ENCODE data around the gene RARRES1. TPM values are rescaled to one million over a fixed set of nuclear protein-coding genes. Genes with fewer than 3 reads are reported as not detected.

Gene RARRES1
- total RNA-seq, 2 experiments from 2014 or later = not detected

DNA sequence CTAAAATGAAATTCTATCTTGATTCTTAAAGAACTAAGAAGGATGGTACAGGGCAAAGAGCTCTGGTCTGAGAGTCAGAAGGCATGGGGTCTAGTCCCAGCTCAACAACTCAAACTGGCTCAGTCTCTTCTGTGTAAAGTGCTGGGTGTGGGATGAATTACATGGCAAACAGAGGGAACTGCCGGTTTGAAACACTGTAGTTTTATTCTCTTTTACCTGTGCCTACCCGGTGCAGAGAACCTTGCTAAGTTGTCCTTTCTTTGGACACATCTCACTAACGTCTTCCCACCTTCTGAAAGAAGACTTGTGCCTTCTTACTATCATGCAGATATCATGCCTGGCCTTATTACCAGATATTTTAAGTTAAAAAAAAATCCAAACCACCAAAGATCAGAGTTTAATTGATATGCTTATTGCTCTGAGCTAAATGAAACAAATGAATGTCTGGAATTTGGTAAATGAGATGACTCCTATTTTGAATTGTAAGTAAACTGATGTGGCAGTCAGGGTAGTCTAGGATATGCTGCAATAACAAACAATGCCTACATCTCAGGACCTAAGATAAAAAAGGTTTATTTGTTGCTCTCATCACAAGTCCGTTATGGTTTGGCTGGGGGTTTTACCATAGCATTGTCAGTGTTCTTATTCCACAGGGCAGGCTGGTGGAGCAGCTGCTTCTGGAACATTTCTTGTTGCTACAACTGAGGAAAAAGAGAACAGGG is 12.5 kb upstream of the RARRES1 start:
- Histone ChIP-seq H3K4me1 (ENCODE audit: insufficient read depth, low read length) (no peaks in the 10 kb centered on the region), H3K27me3 (ENCODE audit: control insufficient read depth in 1 of 2, insufficient read depth in 2 of 2, low read length in 2 of 2) (no peaks in the 10 kb centered on the region), H3K9me3 (ENCODE audit: control insufficient read depth in 1 of 2, insufficient read depth in 1 of 2, low read length in 2 of 2) (no peaks in the 10 kb centered on the region), H3K36me3 (ENCODE audit: insufficient read depth, low read length) (peaks cover 3% of the 10 kb centered on the region), H3K27ac (ENCODE audit: low read depth in 1 of 2, low read length in 2 of 2) (no peak overlapping the region), H3K4me3 (ENCODE audit: low read length) (no peak overlapping the region)
- intact Hi-C loops (cut with DNase I, micrococcal nuclease) = no loop called here
- no peaks in the 10 kb centered on the region for H3K9me3 Mint-ChIP-seq
- DNase-seq = no peak
- peaks cover 20% of the 10 kb centered on the region for H3K4me1 Mint-ChIP-seq (ENCODE audit: low read depth)
- CTCF ChIA-PET = no interaction called here
- H3K36me3 Mint-ChIP-seq (ENCODE audit: low read depth) = peaks cover 11% of the 10 kb centered on the region
- H3K4me3 Mint-ChIP-seq = no peak overlapping the region
- TF ChIP-seq, protein P1, sequence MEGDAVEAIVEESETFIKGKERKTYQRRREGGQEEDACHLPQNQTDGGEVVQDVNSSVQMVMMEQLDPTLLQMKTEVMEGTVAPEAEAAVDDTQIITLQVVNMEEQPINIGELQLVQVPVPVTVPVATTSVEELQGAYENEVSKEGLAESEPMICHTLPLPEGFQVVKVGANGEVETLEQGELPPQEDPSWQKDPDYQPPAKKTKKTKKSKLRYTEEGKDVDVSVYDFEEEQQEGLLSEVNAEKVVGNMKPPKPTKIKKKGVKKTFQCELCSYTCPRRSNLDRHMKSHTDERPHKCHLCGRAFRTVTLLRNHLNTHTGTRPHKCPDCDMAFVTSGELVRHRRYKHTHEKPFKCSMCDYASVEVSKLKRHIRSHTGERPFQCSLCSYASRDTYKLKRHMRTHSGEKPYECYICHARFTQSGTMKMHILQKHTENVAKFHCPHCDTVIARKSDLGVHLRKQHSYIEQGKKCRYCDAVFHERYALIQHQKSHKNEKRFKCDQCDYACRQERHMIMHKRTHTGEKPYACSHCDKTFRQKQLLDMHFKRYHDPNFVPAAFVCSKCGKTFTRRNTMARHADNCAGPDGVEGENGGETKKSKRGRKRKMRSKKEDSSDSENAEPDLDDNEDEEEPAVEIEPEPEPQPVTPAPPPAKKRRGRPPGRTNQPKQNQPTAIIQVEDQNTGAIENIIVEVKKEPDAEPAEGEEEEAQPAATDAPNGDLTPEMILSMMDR (IDR thresholded peaks at IDR 0.05) = no peak
- POLR2A ChIA-PET = no interaction called here
- no peak overlapping the region for H3K27ac Mint-ChIP-seq
- no peak for ATAC-seq (ENCODE audit: poor library complexity)
- H3K27me3 Mint-ChIP-seq = no peaks in the 10 kb centered on the region

DNA sequence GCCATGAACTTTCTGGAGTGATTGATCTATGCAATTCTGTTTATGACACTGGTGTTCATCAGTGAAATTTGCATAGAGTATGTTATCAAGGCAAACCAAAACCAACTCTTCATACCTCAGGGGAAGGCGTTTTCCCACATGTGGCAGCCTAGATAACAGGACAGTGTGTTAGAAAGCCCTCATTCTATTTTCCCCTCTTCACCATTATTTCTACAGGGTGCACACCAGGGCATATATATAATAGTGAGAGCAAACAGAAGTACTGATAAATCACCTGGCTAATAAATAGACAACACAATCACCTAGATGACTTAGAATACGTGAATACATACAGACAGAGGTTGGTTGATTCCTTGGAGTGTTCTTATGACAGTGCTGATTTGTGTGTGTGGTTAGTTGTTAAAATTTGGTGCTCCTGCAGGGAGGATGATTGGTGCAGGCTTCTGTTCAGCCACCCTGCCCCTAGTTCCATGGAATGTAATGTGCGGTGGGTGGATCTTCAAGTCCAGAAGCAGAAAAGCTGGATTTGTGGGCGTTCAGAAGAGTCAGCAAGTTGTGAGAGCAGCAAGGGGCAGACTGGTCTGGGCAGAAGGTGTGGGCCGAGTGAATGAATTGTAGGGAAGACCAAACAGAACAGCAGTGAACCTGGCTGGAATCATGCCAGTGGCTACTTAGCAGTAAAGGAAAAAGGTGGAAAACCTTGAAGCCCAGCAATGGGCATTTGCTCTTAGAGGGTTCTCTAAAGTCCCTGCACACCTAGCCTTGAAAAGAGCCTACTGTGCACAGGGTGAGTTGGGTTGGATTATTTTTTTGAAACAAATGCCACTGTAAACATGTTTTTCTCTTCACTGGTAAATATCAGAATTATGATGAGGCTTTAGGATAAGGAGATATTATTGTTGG is 11.7 kb upstream of the RARRES1 start:
- DNase-seq = no peak
- Mint-ChIP-seq H3K27ac (no peak overlapping the region), H3K4me3 (no peak overlapping the region), H3K4me1 (ENCODE audit: low read depth) (peaks cover 20% of the 10 kb centered on the region), H3K9me3 (no peaks in the 10 kb centered on the region), H3K27me3 (no peaks in the 10 kb centered on the region), H3K36me3 (ENCODE audit: low read depth) (peaks cover 11% of the 10 kb centered on the region)
- TF ChIP-seq, protein P1 (IDR thresholded peaks at IDR 0.05) = no peak
- H3K4me3 ChIP-seq (ENCODE audit: low read length) = no peak overlapping the region
- no peaks in the 10 kb centered on the region for H3K4me1 ChIP-seq (ENCODE audit: insufficient read depth, low read length)
- H3K27ac ChIP-seq (ENCODE audit: low read depth in 1 of 2, low read length in 2 of 2) = no peak overlapping the region
- CTCF ChIA-PET = no interaction called here
- no peaks in the 10 kb centered on the region for H3K9me3 ChIP-seq (ENCODE audit: control insufficient read depth in 1 of 2, insufficient read depth in 1 of 2, low read length in 2 of 2)
- intact Hi-C loops (cut with DNase I, micrococcal nuclease) = no loop called here
- POLR2A ChIA-PET = no interaction called here
- no peaks in the 10 kb centered on the region for H3K27me3 ChIP-seq (ENCODE audit: control insufficient read depth in 1 of 2, insufficient read depth in 2 of 2, low read length in 2 of 2)
- peaks cover 3% of the 10 kb centered on the region for H3K36me3 ChIP-seq (ENCODE audit: insufficient read depth, low read length)
- ATAC-seq (ENCODE audit: poor library complexity) = no peak

- Mint-ChIP-seq H3K9me3 (no peaks in the 10 kb centered on the region), H3K4me1 (ENCODE audit: low read depth) (peaks cover 20% of the 10 kb centered on the region)
- POLR2A ChIA-PET = no interaction called here
These were observed 10.8 kb upstream of the RARRES1 start for GRCh38 chr3:158742871-158743663.

More at GRCh38 chr3:158742871-158743663, 10.8 kb upstream of the RARRES1 start:
- Histone ChIP-seq H3K27me3 (ENCODE audit: control insufficient read depth in 1 of 2, insufficient read depth in 2 of 2, low read length in 2 of 2) (no peaks in the 10 kb centered on the region), H3K9me3 (ENCODE audit: control insufficient read depth in 1 of 2, insufficient read depth in 1 of 2, low read length in 2 of 2) (no peaks in the 10 kb centered on the region), H3K4me1 (ENCODE audit: insufficient read depth, low read length) (no peaks in the 10 kb centered on the region), H3K36me3 (ENCODE audit: insufficient read depth, low read length) (peaks cover 3% of the 10 kb centered on the region), H3K27ac (ENCODE audit: low read depth in 1 of 2, low read length in 2 of 2) (no peak overlapping the region), H3K4me3 (ENCODE audit: low read length) (no peak overlapping the region)
- ATAC-seq (ENCODE audit: poor library complexity) (no peak), DNase-seq (no peak)
- no peaks in the 10 kb centered on the region for H3K27me3 Mint-ChIP-seq
- CTCF ChIA-PET = no interaction called here
- intact Hi-C loops (cut with DNase I, micrococcal nuclease) = no loop called here
- H3K36me3 Mint-ChIP-seq (ENCODE audit: low read depth) = peaks cover 8% of the 10 kb centered on the region
- H3K4me3 Mint-ChIP-seq = no peak overlapping the region
- TF ChIP-seq, protein P1 (IDR thresholded peaks at IDR 0.05) = no peak
- no peak overlapping the region for H3K27ac Mint-ChIP-seq
